NCI-H1105 (cell line): Measurements from ENCODE around the gene VAPB.

Source experiments
- DNase-seq: peaks from one replicate; lab custom pipeline; 2025; lab: John Stamatoyannopoulos, UW

VAPB gene

GRCh38 chr20:58378704-58379103, 10.3 kb upstream of the VAPB start:
- no peak for DNase-seq

GRCh38 chr20:58381627-58382026, 7.4 kb upstream of the VAPB start:
- DNase-seq: no peak

- no peak for DNase-seq
Measured at GRCh38 chr20:58382096-58382495, 6.9 kb upstream of the VAPB start.

- DNase-seq: no peak
Measured at GRCh38 chr20:58384821-58385220, 4.2 kb upstream of the VAPB start.

- no peak for DNase-seq
Measured at GRCh38 chr20:58388028-58388601, 914 bp upstream of the VAPB start.

- DNase-seq: peak; percentile 58
Measured at GRCh38 chr20:58389324-58389967, 417 bp downstream of the VAPB start.

GRCh38 chr20:58389968-58390658, 1.1 kb downstream of the VAPB start:
- DNase-seq: no peak

- no peak for DNase-seq
Measured at GRCh38 chr20:58390659-58391035, 1.6 kb downstream of the VAPB start.

GRCh38 chr20:58392286-58392685, 3.3 kb downstream of the VAPB start:
- DNase-seq: no peak

- DNase-seq: no peak
Measured at GRCh38 chr20:58393299-58393698, 4.3 kb downstream of the VAPB start.

- DNase-seq: no peak
Measured at GRCh38 chr20:58394801-58395200, 5.8 kb downstream of the VAPB start.

- no peak for DNase-seq
Measured at GRCh38 chr20:58395604-58396003, 6.6 kb downstream of the VAPB start.

GRCh38 chr20:58397429-58397828, 8.4 kb downstream of the VAPB start:
- no peak for DNase-seq

- DNase-seq: no peak
Measured at GRCh38 chr20:58398254-58398653, 9.2 kb downstream of the VAPB start.

GRCh38 chr20:58399926-58400325, 10.9 kb downstream of the VAPB start:
- DNase-seq: no peak

- no peak for DNase-seq
Measured at GRCh38 chr20:58401162-58401561, 12.1 kb downstream of the VAPB start.

- no peak for DNase-seq
Measured at GRCh38 chr20:58402305-58402704, 13.3 kb downstream of the VAPB start.

GRCh38 chr20:58402827-58403226, 13.8 kb downstream of the VAPB start:
- DNase-seq: no peak

GRCh38 chr20:58403272-58403671, 14.2 kb downstream of the VAPB start:
- DNase-seq: no peak

- no peak for DNase-seq
Measured at GRCh38 chr20:58405504-58406291, 16.7 kb downstream of the VAPB start.

GRCh38 chr20:58406422-58407001, 17.5 kb downstream of the VAPB start:
- DNase-seq: no peak

GRCh38 chr20:58407201-58407873, 18.3 kb downstream of the VAPB start:
- DNase-seq: no peak
